ENCODE data around the gene PODXL2. TPM values are rescaled to one million over a fixed set of nuclear protein-coding genes. Genes with fewer than 3 reads are reported as not detected.

PODXL2 gene
- polyA plus RNA-seq, 1 donor (not counting 4 experiments of a cell fraction or from before 2014, with no cell fraction given), result 1.6 TPM

GRCh38 chr3:127691489-127691888, 62.5 kb downstream of the PODXL2 start:
- no peak for FAIRE-seq
- Histone ChIP-seq H3K27ac (ENCODE audit: control insufficient read depth, insufficient read depth, low read length) (no peak overlapping the region), H2AFZ (ENCODE audit: control insufficient read depth, low read length) (no peak overlapping the region), H3K9ac (ENCODE audit: control insufficient read depth, extremely low read depth, insufficient read depth, low read length) (no peak overlapping the region), H3K4me2 (ENCODE audit: control insufficient read depth, extremely low read depth, insufficient read depth, low read depth, low read length) (no peak overlapping the region), H3K4me1 (ENCODE audit: control insufficient read depth, extremely low read depth, insufficient read depth, low read length) (peaks cover 30% of the 10 kb centered on the region), H4K20me1 (ENCODE audit: control insufficient read depth, extremely low read depth, insufficient read depth, low read length) (no peaks in the 10 kb centered on the region), H3K9me3 (ENCODE audit: control insufficient read depth, low read depth, low read length) (no peaks in the 10 kb centered on the region), H3K4me3 (ENCODE audit: control insufficient read depth in 2 of 3, extremely low read depth in 1 of 3, insufficient read depth in 2 of 3, low read depth in 1 of 3, low read length in 3 of 3) (no peak overlapping the region), H3K9me1 (ENCODE audit: control insufficient read depth, extremely low read depth, insufficient read depth, low read length) (no peaks in the 10 kb centered on the region), H3K27me3 (ENCODE audit: control insufficient read depth, extremely low read depth, insufficient read depth, low read length) (no peaks in the 10 kb centered on the region), H3K79me2 (ENCODE audit: control insufficient read depth, insufficient read depth, low read length) (no peaks in the 10 kb centered on the region), H3K36me3 (ENCODE audit: control insufficient read depth in 2 of 2, extremely low read depth in 1 of 2, insufficient read depth in 2 of 2, low read length in 2 of 2) (no peaks in the 10 kb centered on the region)
- TF ChIP-seq EZH2 (IDR thresholded peaks at IDR 0.05; ENCODE audit: low read length), result no peak
- no peak for TF ChIP-seq CTCF (optimal IDR thresholded peaks at IDR 0.05 in 1 of 3, IDR thresholded peaks at IDR 0.05 in 1 of 3, conservative IDR thresholded peaks at IDR 0.05 in 1 of 3; ENCODE audit: extremely low read depth in 1 of 3, insufficient read depth in 2 of 3, low read length in 3 of 3)
- dilution Hi-C loops (cut with MboI; ENCODE audit: extremely low pct_ligation_motif_present, low sequenced_read_pairs), result no loop called here
- no peak for DNase-seq (ENCODE audit: low read depth, low spot score)

GRCh38 chr3:127691974-127692373, 63.0 kb downstream of the PODXL2 start:
- Histone ChIP-seq H4K20me1 (ENCODE audit: control insufficient read depth, extremely low read depth, insufficient read depth, low read length) (no peaks in the 10 kb centered on the region), H2AFZ (ENCODE audit: control insufficient read depth, low read length) (no peak overlapping the region), H3K4me3 (ENCODE audit: control insufficient read depth in 2 of 3, extremely low read depth in 1 of 3, insufficient read depth in 2 of 3, low read depth in 1 of 3, low read length in 3 of 3) (no peak overlapping the region), H3K27me3 (ENCODE audit: control insufficient read depth, extremely low read depth, insufficient read depth, low read length) (no peaks in the 10 kb centered on the region), H3K79me2 (ENCODE audit: control insufficient read depth, insufficient read depth, low read length) (no peaks in the 10 kb centered on the region), H3K9me3 (ENCODE audit: control insufficient read depth, low read depth, low read length) (no peaks in the 10 kb centered on the region), H3K27ac (ENCODE audit: control insufficient read depth, insufficient read depth, low read length) (no peak overlapping the region), H3K4me2 (ENCODE audit: control insufficient read depth, extremely low read depth, insufficient read depth, low read depth, low read length) (no peak overlapping the region), H3K9ac (ENCODE audit: control insufficient read depth, extremely low read depth, insufficient read depth, low read length) (no peak overlapping the region), H3K4me1 (ENCODE audit: control insufficient read depth, extremely low read depth, insufficient read depth, low read length) (peaks cover 35% of the 10 kb centered on the region), H3K9me1 (ENCODE audit: control insufficient read depth, extremely low read depth, insufficient read depth, low read length) (no peaks in the 10 kb centered on the region), H3K36me3 (ENCODE audit: control insufficient read depth in 2 of 2, extremely low read depth in 1 of 2, insufficient read depth in 2 of 2, low read length in 2 of 2) (no peaks in the 10 kb centered on the region)
- DNase-seq (ENCODE audit: low read depth, low spot score) (no peak), FAIRE-seq (no peak)
- TF ChIP-seq EZH2 (IDR thresholded peaks at IDR 0.05; ENCODE audit: low read length) (no peak), CTCF (optimal IDR thresholded peaks at IDR 0.05 in 1 of 3, IDR thresholded peaks at IDR 0.05 in 1 of 3, conservative IDR thresholded peaks at IDR 0.05 in 1 of 3; ENCODE audit: extremely low read depth in 1 of 3, insufficient read depth in 2 of 3, low read length in 3 of 3) (no peak)
- dilution Hi-C loops (cut with MboI; ENCODE audit: extremely low pct_ligation_motif_present, low sequenced_read_pairs), result no loop called here

Data from keratinocyte (primary cell).